HFF-Myc (cell line): Measurements from ENCODE around the gene STRA6.

Experiments
- DNase-seq: peaks from one replicate; pipeline ENCODE4 v3.0.0-alpha.2; 2011; ENCODE audit warnings: low read depth; ENCODE audit errors: extremely low read depth
- H3K4me3 ChIP-seq: replicated peaks from 2 replicates; pipeline ENCODE4 v1.5.1; 2011; ENCODE audit warnings: low read depth, mild to moderate bottlenecking, control low read depth, low read length
- TF ChIP-seq, protein P1 (sequence below): IDR thresholded peaks from 2 replicates; pipeline ENCODE4 v1.5.1; 2012; ENCODE audit warnings: mild to moderate bottlenecking, low read depth, low read length, control low read depth; ENCODE audit errors: missing control alignments

The STRA6 gene

DNA sequence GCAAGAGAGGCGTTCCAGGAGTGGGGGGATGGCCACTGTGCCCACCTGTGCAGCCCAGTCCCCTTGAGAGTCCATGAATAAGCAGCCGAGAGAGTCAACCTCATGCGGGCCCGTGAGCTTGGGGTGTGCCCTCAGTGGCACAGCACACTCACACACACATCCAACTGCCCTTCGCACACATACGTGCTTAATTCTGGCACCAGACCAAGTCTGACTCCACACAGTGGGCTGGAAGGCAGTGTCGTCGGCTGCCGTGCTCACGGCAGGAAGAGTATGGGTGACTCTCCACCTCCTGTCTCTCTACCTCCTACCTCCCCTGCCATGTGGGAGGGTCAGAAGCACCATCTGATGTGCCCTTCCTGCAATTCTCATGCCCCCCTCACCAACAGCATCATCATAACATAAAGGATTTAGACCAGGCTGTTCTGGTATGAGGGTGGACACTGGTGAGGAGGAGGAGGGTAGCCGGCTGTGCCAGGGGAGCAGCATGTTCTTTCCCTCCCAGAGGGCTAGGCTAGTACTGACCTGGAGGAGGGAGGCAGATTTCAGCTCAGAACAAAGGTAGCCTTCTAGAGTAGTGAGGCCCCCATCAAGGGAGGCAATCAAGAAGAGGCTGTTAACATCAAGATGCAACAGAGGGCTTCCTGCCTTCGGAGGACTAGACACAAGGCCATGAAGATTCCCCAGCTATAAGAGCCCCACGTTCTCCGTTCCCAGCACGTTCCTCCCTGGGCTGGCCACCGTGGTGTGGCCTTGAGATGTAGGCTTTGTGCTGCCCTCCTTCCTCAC is 5.3 kb upstream of the STRA6 start:
- H3K4me3 ChIP-seq = no peak overlapping the region
- DNase-seq = no peak
- TF ChIP-seq, protein P1, sequence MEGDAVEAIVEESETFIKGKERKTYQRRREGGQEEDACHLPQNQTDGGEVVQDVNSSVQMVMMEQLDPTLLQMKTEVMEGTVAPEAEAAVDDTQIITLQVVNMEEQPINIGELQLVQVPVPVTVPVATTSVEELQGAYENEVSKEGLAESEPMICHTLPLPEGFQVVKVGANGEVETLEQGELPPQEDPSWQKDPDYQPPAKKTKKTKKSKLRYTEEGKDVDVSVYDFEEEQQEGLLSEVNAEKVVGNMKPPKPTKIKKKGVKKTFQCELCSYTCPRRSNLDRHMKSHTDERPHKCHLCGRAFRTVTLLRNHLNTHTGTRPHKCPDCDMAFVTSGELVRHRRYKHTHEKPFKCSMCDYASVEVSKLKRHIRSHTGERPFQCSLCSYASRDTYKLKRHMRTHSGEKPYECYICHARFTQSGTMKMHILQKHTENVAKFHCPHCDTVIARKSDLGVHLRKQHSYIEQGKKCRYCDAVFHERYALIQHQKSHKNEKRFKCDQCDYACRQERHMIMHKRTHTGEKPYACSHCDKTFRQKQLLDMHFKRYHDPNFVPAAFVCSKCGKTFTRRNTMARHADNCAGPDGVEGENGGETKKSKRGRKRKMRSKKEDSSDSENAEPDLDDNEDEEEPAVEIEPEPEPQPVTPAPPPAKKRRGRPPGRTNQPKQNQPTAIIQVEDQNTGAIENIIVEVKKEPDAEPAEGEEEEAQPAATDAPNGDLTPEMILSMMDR = no peak

DNA sequence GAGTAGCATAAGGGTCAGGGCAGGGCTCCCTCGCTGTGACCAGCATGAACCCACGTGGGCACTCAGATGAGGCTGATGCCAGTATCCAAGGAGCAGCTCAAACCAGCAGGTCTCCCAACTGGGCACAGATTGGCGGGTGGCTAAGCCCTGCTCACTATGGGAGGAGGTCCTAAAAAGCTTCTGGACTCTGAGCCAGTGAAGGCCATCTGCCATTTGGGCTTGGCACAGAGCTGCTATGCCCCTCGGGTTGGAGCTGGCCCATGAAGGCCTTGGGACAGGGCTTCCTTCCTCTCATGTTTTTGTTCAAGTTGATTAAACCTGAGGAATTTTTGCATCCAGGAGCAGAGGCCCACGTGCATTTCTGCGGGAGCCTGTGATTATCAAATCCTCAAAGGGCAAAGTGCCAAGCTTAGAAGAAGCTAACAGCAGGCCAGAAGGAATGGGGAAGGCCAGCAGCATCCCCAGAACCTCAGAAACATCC is 4.3 kb upstream of the STRA6 start:
- TF ChIP-seq, protein P1 = no peak
- no peak for DNase-seq
- no peak overlapping the region for H3K4me3 ChIP-seq

DNA sequence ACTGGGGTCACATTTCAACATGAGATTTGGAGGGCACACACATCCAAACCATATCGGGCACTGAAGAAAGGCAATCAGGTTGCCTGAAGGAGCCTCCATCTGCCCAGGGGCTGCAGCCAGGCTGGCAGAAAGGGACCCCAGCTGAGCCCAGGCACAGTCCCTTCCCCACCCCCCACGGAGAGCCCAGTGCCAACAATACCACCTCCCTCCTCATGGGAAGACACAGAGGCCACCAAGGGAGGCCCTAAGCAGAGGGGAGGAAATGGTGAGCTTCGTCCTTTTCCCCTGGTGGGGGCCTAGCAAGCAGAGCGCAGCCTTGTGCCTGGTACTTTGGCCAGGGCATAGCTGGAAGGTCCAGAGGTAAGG is 3.0 kb upstream of the STRA6 start:
- TF ChIP-seq, protein P1 = no peak
- no peak overlapping the region for H3K4me3 ChIP-seq
- DNase-seq = no peak

DNA sequence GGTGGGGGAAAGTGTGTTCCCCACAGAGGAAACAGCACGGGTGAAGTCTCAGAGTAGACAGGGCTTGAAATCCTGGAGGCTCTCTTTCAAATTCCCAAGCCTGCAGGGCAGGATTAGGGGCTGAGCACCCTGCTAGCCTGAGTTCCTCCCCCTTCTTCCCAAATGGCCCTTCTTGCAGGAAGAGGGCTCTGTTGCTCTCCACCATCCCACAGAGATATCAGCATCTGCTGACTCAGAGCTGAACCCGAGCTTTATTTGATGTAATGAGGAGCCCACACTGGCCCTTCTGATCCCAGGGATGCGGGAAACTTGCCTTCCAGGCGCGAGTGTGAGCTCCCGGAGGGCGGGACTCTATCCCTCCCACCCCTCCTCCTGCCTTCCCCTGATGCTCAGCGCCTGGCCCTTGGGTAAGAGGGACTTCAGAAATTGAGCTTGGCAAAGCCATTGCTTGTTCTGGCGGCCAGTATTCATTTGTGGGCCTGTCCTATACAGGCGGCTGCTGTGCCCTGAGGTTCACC is 1.4 kb upstream of the STRA6 start:
- H3K4me3 ChIP-seq = no peak overlapping the region
- no peak for DNase-seq
- TF ChIP-seq, protein P1 = no peak

DNA sequence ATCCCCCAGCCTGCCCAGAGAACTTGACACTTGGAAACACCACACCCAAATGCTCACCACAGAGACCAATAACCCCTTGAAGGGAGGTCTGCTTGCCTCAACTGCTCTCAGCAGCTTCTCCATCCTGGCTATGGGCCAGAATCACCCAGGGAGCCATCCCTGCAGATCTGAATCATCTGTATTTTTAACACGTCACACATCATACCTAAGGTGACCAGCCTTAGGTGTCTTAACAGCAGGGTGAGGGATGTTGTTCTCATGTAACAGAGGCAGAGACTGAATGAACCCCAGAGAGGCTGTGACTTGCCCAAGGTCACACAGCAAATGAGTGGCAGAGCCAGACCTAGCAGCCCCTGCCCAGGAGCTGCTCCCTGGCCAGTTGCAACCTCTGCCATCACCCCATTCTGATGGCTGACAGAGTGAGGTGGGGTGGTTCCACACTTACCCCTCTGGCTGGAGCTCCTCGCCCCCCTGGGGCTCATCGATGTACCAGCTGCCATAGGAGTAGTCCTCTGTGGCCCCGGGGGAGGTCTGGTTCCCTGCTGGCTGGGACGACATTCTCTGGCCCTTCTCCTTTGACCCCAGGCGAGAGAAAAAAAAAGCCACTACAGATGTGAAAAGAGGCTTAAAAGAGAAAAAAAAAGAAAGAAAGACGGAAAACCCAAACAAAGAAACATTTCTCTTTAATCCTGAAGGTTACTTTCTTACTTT is 722 bp downstream of the STRA6 start:
- H3K4me3 ChIP-seq = peak overlapping the region; percentile 36
- DNase-seq = no peak
- TF ChIP-seq, protein P1 = no peak

DNA sequence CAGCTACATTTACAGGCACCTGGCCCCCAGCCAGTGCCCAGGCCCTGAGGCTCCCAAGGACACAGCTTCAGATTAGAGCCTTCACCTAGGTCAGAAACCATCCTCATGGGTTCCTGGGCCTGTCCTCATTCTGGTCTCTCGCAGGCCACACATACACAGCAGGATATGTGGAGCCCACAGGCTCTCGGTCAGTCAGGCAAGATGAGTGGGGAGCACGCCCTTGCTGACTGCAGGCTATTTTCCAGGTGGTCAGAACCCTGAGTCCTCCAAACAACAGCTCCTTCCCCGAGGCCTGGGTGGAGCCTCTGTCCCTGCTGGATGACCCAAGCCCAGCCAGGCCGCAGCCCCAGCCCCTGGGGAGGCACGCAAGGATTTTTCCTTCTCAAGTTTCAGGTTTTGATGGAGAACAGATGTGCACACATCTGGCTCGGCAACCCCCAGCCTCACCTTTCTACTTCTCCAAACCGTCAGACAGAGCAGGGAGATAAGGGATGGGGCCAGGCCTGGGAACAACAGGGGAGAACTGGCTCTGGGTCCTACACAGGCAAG is 1.6 kb downstream of the STRA6 start:
- H3K4me3 ChIP-seq = peak overlapping the region; percentile 36
- no peak for DNase-seq

More for the DNA sequence above, 1.6 kb downstream of the STRA6 start:
- TF ChIP-seq, protein P1 = no peak
